Stomach (tissue), 4 donors: ENCODE measurements around the gene ADSS1.

Experiments
- EP300 ChIP-seq: sonication (generic); formaldehyde crosslinking; IDR thresholded peaks from one replicate; pipeline ENCODE4 v1.6.1; 2017; ENCODE audit warnings: antibody characterized with exemption
- TF ChIP-seq, protein P1 (sequence below), 7 experiments: fragments of 450-650 bp in 4 of 7; fragments of 200-600 bp in 3 of 7; sonication (generic) in 3 of 7; IDR thresholded peaks; one replicate each; pipeline ENCODE4 v1.5.1; 2016 to 2019; ENCODE audit warnings: antibody characterized with exemption in 7 of 7, control low read depth in 2 of 7, mild to moderate bottlenecking in 1 of 7

DNA sequence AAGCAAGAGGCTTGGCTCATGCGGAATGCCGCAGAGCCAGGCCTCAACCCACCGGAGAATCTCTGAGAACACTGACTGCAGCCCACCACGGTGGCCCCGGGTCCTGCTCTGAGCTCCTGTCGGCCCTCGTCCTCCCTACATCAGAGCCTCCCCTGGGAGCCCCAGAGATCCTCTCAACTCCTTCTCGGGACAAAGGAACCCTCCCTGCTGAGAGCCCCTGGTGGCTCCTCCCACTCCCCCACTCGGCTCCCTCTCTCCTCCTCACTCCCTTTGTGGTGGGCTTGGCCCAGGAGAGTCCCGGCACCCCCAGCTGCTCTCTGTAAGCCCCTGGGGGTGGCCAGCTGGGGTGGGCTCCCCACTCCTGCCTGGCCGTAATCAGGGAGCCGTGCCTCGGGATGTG, 45.7 kb upstream of the ADSS1 start:
- no peak for TF ChIP-seq EP300
- TF ChIP-seq, protein P1, sequence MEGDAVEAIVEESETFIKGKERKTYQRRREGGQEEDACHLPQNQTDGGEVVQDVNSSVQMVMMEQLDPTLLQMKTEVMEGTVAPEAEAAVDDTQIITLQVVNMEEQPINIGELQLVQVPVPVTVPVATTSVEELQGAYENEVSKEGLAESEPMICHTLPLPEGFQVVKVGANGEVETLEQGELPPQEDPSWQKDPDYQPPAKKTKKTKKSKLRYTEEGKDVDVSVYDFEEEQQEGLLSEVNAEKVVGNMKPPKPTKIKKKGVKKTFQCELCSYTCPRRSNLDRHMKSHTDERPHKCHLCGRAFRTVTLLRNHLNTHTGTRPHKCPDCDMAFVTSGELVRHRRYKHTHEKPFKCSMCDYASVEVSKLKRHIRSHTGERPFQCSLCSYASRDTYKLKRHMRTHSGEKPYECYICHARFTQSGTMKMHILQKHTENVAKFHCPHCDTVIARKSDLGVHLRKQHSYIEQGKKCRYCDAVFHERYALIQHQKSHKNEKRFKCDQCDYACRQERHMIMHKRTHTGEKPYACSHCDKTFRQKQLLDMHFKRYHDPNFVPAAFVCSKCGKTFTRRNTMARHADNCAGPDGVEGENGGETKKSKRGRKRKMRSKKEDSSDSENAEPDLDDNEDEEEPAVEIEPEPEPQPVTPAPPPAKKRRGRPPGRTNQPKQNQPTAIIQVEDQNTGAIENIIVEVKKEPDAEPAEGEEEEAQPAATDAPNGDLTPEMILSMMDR (IDR thresholded peaks at IDR 0.05) = no peak
